Neural cell (in vitro differentiated cells): ENCODE measurements around the gene CLTCL1. TPM values are rescaled to one million over a fixed set of nuclear protein-coding genes. Genes with fewer than 3 reads are reported as not detected.

ENCODE experiments used
- H2AFZ ChIP-seq: fragments of 200-600, 300-800 bp; sonication (generic), shearing (Covaris generic); 2 replicates; pipeline ENCODE4 v1.6.0; 2014; ENCODE audit warnings: low read depth, mild to moderate bottlenecking, antibody characterized with exemption, low read length, moderate library complexity
- H3F3A ChIP-seq: fragments of 200-600 bp; shearing (Covaris generic); 2 replicates; pipeline ENCODE4 v1.6.1; 2016; ENCODE audit warnings: mild to moderate bottlenecking, moderate library complexity, mixed read lengths, antibody characterized with exemption, low read length; ENCODE audit not compliant: insufficient read depth, poor library complexity, severe bottlenecking
- H3K27ac ChIP-seq: fragments of 200-600, 300-800 bp; sonication (generic), shearing (Covaris generic); 2 replicates; pipeline ENCODE4 v1.5.1; 2014; ENCODE audit warnings: mild to moderate bottlenecking, low read length, moderate library complexity
- H3K27me3 ChIP-seq: fragments of 300-800, 200-600 bp; sonication (generic), shearing (Covaris generic); 2 replicates; pipeline ENCODE4 v1.6.0; 2014; ENCODE audit warnings: mild to moderate bottlenecking, low read depth, low read length, moderate library complexity; ENCODE audit not compliant: insufficient read depth
- H3K36me3 ChIP-seq: fragments of 300-800, 200-600 bp; sonication (generic), shearing (Covaris generic); 2 replicates; pipeline ENCODE4 v1.5.1; 2014; ENCODE audit warnings: mild to moderate bottlenecking, antibody characterized with exemption, low read length, moderate library complexity; ENCODE audit not compliant: insufficient read depth
- H3K4me2 ChIP-seq: fragments of 300-800, 200-600 bp; sonication (generic), shearing (Covaris generic); 2 replicates; pipeline ENCODE4 v1.6.0; 2014; ENCODE audit warnings: mild to moderate bottlenecking, low read length
- H3K4me3 ChIP-seq: fragments of 300-800, 200-600 bp; sonication (generic), shearing (Covaris generic); 2 replicates; pipeline ENCODE4 v1.5.1; 2014; ENCODE audit warnings: mild to moderate bottlenecking, low read length, moderate library complexity
- H3K79me2 ChIP-seq: fragments of 200-600 bp; shearing (Covaris generic); replicated peaks from 2 replicates; pipeline ENCODE4 v1.6.0; 2014; ENCODE audit warnings: mild to moderate bottlenecking, low read length, moderate library complexity; ENCODE audit not compliant: insufficient read depth
- H3K9ac ChIP-seq: fragments of 300-800, 200-600 bp; sonication (generic), shearing (Covaris generic); 2 replicates; pipeline ENCODE4 v1.6.1; 2016; ENCODE audit warnings: mild to moderate bottlenecking, low read length, mixed read lengths
- H3K9me2 ChIP-seq: fragments of 200-600 bp; shearing (Covaris generic); 2 replicates; pipeline ENCODE4 v1.6.1; 2016; ENCODE audit warnings: mild to moderate bottlenecking, low read length, mixed read lengths; ENCODE audit not compliant: insufficient read depth
- H3K9me3 ChIP-seq: fragments of 200-600, 300-800 bp; sonication (generic), shearing (Covaris generic); 2 replicates; pipeline ENCODE4 v1.6.1; 2016; ENCODE audit warnings: mild to moderate bottlenecking, mixed run types, low read length, moderate library complexity, mixed read lengths
- H4K20me1 ChIP-seq: fragments of 200-600 bp; shearing (Covaris generic); 2 replicates; pipeline ENCODE4 v1.6.1; 2016; ENCODE audit warnings: mild to moderate bottlenecking, mixed run types; ENCODE audit not compliant: insufficient read depth
- EP300 ChIP-seq: fragments of 450-650 bp; conservative IDR thresholded peaks from 2 replicates; pipeline ENCODE4 v1.6.1; 2014; ENCODE audit warnings: antibody characterized with exemption, mild to moderate bottlenecking, moderate library complexity; ENCODE audit not compliant: poor library complexity, severe bottlenecking
- EZH2 ChIP-seq: fragments of 200-600, 300-800 bp; shearing (Covaris generic), sonication (generic); IDR thresholded peaks from 2 replicates; pipeline ENCODE4 v1.6.1; 2014; ENCODE audit warnings: antibody characterized with exemption, low read length, borderline replicate concordance, mild to moderate bottlenecking; ENCODE audit not compliant: insufficient read depth, poor library complexity, severe bottlenecking
- MXI1 ChIP-seq: fragments of 450-650 bp; conservative IDR thresholded peaks from 2 replicates; pipeline ENCODE4 v1.6.1; 2014; ENCODE audit warnings: antibody characterized with exemption, mild to moderate bottlenecking; ENCODE audit not compliant: poor library complexity, severe bottlenecking
- POLR2AphosphoS5 ChIP-seq: IDR thresholded peaks from 2 replicates; pipeline ENCODE4 v1.6.1; 2012
- RAD21 ChIP-seq: fragments of 450-650 bp; conservative IDR thresholded peaks from 2 replicates; pipeline ENCODE4 v1.6.1; 2014; ENCODE audit warnings: antibody characterized with exemption, mild to moderate bottlenecking, moderate library complexity
- SMC3 ChIP-seq: fragments of 450-650 bp; conservative IDR thresholded peaks from 2 replicates; pipeline ENCODE4 v1.6.1; 2014; ENCODE audit warnings: antibody characterized with exemption, mild to moderate bottlenecking, moderate library complexity; ENCODE audit not compliant: poor library complexity
- TAF1 ChIP-seq: IDR thresholded peaks from 2 replicates; pipeline ENCODE4 v1.6.1; 2012; ENCODE audit warnings: low read depth
- polyA plus RNA-seq: library from polyadenylated mRNA; depleted of rRNA; stranded (reverse); fragments of >200 nt; gene quantifications from 2 replicates; pipeline ENCODE4 v1.2.3, GENCODE V29; 2014
- TF ChIP-seq, protein P1 (sequence below): fragments of 450-650 bp; IDR thresholded peaks from 2 replicates; pipeline ENCODE4 v1.5.1; 2014; ENCODE audit warnings: antibody characterized with exemption, mild to moderate bottlenecking, moderate library complexity; ENCODE audit not compliant: poor library complexity, severe bottlenecking
- TF ChIP-seq, protein P2 (sequence below): IDR thresholded peaks from 2 replicates; pipeline ENCODE4 v1.6.1; 2012; ENCODE audit warnings: borderline replicate concordance

The CLTCL1 gene
- polyA plus RNA-seq, 1 donor from 2014 or later = 7.8 TPM

DNA sequence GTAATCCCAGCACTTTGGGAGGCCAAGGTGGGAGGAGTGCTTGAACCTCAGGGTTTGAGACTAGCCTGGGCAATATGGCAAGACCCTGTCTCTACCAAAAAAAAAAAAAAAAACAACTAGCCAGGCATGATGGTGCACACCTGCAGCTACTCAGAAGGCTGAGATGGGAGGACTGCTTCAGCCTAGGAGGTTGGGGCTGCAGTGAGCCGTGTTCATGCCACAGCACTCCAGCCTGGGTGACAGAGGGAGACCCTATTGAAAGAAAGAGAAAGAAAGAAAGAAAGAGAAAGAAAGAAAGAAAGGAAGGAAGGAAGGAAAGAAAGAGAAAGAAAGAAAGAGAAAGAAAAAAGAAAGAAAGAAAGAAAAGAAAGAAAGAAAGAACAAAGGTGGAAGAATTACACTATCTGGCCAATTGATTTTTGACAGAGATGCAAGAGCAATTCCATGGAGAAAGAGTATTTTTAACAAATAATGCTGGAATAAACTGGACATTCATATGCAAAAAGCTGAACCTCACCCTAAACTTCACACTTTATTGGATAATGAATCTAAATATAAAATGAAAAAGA lies 79.1 kb downstream of the CLTCL1 start:
- H3K9ac ChIP-seq = no peak overlapping the region
- H3F3A ChIP-seq = no peaks in the 10 kb centered on the region
- H2AFZ ChIP-seq = no peak overlapping the region
- H3K79me2 ChIP-seq = no peaks in the 10 kb centered on the region
- no peak overlapping the region for H3K27ac ChIP-seq
- H3K9me3 ChIP-seq = no peaks in the 10 kb centered on the region
- H3K36me3 ChIP-seq = no peaks in the 10 kb centered on the region
- no peaks in the 10 kb centered on the region for H3K27me3 ChIP-seq
- no peaks in the 10 kb centered on the region for H4K20me1 ChIP-seq
- H3K4me3 ChIP-seq = no peak overlapping the region
- H3K9me2 ChIP-seq = no peaks in the 10 kb centered on the region
- TF ChIP-seq, protein P1, sequence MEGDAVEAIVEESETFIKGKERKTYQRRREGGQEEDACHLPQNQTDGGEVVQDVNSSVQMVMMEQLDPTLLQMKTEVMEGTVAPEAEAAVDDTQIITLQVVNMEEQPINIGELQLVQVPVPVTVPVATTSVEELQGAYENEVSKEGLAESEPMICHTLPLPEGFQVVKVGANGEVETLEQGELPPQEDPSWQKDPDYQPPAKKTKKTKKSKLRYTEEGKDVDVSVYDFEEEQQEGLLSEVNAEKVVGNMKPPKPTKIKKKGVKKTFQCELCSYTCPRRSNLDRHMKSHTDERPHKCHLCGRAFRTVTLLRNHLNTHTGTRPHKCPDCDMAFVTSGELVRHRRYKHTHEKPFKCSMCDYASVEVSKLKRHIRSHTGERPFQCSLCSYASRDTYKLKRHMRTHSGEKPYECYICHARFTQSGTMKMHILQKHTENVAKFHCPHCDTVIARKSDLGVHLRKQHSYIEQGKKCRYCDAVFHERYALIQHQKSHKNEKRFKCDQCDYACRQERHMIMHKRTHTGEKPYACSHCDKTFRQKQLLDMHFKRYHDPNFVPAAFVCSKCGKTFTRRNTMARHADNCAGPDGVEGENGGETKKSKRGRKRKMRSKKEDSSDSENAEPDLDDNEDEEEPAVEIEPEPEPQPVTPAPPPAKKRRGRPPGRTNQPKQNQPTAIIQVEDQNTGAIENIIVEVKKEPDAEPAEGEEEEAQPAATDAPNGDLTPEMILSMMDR = no peak
- TF ChIP-seq EP300 = no peak
- no peak for TF ChIP-seq SMC3
- H3K4me2 ChIP-seq = no peak overlapping the region

DNA sequence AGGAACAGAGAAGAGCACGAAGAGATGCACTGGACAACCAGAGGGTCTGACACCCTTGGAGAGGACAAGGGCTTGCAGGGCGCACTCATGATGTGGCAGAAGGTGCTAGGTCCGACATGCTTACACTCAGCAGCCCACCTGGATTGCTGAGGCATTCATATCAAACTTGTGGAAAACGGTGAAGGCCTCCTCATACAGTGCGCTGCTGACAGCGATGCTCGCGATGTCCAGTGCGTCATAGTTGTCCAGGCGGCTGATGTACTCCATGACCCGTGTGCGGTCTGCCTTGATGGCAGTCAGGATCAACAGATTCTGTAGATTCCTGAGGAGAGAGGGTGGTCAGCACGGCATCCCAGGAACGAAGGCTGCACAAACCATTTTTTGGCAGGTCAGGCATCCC lies 81.3 kb downstream of the CLTCL1 start:
- no peaks in the 10 kb centered on the region for H3K9me3 ChIP-seq
- no peaks in the 10 kb centered on the region for H3K9me2 ChIP-seq
- H3K79me2 ChIP-seq = no peaks in the 10 kb centered on the region
- H3K4me3 ChIP-seq = no peak overlapping the region
- no peaks in the 10 kb centered on the region for H4K20me1 ChIP-seq
- no peak overlapping the region for H2AFZ ChIP-seq
- H3K27me3 ChIP-seq = no peaks in the 10 kb centered on the region
- H3K4me2 ChIP-seq = no peak overlapping the region
- H3F3A ChIP-seq = no peaks in the 10 kb centered on the region
- H3K27ac ChIP-seq = no peak overlapping the region
- no peaks in the 10 kb centered on the region for H3K36me3 ChIP-seq
- TF ChIP-seq, protein P1 = no peak
- H3K9ac ChIP-seq = no peak overlapping the region

DNA sequence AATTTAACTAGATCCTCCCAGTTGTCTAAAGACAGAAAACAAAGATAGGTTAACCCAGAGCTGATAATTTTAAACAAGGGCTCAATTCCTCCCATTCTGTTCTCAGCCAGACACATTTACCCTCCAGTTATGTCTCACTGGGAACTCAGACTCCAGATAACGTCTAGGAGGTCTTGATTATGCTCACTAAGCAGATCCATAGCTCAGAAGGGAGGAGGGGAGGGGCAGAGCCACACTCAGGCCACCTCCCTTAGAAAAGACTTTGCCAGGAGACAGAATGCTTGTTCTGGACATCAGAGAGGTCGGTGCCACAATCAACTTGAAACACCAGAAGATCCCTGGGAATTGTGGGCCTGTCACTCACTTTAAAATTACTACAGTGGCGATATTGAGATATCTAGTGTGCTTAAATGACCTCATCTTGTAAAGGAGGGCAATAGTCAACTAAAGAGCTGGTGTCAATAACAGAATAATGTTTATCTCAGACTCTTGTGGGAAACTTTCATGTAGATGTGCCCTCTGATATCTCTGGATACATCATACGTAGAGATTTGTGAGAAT lies 83.2 kb downstream of the CLTCL1 start:
- Histone ChIP-seq H3K4me2 (no peak overlapping the region), H3K79me2 (no peaks in the 10 kb centered on the region), H3K4me3 (no peak overlapping the region), H3F3A (no peaks in the 10 kb centered on the region), H3K9me3 (no peaks in the 10 kb centered on the region), H4K20me1 (no peaks in the 10 kb centered on the region), H3K9ac (no peak overlapping the region), H3K27ac (no peak overlapping the region), H3K27me3 (no peaks in the 10 kb centered on the region), H3K9me2 (no peaks in the 10 kb centered on the region), H2AFZ (no peak overlapping the region), H3K36me3 (no peaks in the 10 kb centered on the region)
- no peak for TF ChIP-seq SMC3
- TF ChIP-seq EP300 = no peak
- no peak for TF ChIP-seq EZH2
- no peak for TF ChIP-seq POLR2AphosphoS5
- TF ChIP-seq RAD21 = no peak
- TF ChIP-seq TAF1 = no peak
- TF ChIP-seq, protein P1 = no peak
- TF ChIP-seq, protein P2, sequence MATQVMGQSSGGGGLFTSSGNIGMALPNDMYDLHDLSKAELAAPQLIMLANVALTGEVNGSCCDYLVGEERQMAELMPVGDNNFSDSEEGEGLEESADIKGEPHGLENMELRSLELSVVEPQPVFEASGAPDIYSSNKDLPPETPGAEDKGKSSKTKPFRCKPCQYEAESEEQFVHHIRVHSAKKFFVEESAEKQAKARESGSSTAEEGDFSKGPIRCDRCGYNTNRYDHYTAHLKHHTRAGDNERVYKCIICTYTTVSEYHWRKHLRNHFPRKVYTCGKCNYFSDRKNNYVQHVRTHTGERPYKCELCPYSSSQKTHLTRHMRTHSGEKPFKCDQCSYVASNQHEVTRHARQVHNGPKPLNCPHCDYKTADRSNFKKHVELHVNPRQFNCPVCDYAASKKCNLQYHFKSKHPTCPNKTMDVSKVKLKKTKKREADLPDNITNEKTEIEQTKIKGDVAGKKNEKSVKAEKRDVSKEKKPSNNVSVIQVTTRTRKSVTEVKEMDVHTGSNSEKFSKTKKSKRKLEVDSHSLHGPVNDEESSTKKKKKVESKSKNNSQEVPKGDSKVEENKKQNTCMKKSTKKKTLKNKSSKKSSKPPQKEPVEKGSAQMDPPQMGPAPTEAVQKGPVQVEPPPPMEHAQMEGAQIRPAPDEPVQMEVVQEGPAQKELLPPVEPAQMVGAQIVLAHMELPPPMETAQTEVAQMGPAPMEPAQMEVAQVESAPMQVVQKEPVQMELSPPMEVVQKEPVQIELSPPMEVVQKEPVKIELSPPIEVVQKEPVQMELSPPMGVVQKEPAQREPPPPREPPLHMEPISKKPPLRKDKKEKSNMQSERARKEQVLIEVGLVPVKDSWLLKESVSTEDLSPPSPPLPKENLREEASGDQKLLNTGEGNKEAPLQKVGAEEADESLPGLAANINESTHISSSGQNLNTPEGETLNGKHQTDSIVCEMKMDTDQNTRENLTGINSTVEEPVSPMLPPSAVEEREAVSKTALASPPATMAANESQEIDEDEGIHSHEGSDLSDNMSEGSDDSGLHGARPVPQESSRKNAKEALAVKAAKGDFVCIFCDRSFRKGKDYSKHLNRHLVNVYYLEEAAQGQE = no peak
- no peak for TF ChIP-seq MXI1
